SK-N-SH (cell line): ENCODE results near the gene ABCA3. TPM values are rescaled to one million over a fixed set of nuclear protein-coding genes. Genes with fewer than 3 reads are reported as not detected.

Experiments used
- CTCF ChIA-PET: fragments of 300-600, 350-600 bp; formaldehyde crosslinking; extraction: SDS; loops from one replicate; lab custom pipeline; 2021; lab: Yijun Ruan, JAX
- POLR2A ChIA-PET: fragments of 350-600 bp; sonication (Branson Sonifier 250); formaldehyde crosslinking; extraction: SDS; loops from one replicate; lab custom pipeline; 2020; ENCODE audit warnings: antibody characterized with exemption, inconsistent platforms; lab: Yijun Ruan, JAX
- DNase-seq: peaks from one replicate; pipeline ENCODE4 v3.0.0; 2012
- H2AFZ ChIP-seq: fragments of 200-600 bp; sonication (generic); 2 replicates; pipeline ENCODE4 v1.8.1; 2016; ENCODE audit warnings: antibody characterized with exemption, mild to moderate bottlenecking, low read depth
- H3F3A ChIP-seq: fragments of 200-600 bp; sonication (generic); replicated peaks from 2 replicates; pipeline ENCODE3; 2016; ENCODE audit warnings: antibody characterized with exemption, mild to moderate bottlenecking; ENCODE audit not compliant: insufficient read depth
- H3K27ac ChIP-seq, 2 experiments: fragments of 200-500 bp in 1 of 2; fragments of 200-600 bp in 1 of 2; sonication (Bioruptor generic) in 1 of 2; sonication (generic), shearing (Covaris generic) in 1 of 2; 2 replicates each; pipeline versions ENCODE4 v1.5.1 to v1.6.1; 2014 to 2016; ENCODE audit warnings: low read depth in 2 of 2, inconsistent platforms in 1 of 2, low read length in 1 of 2, mild to moderate bottlenecking in 1 of 2, mixed read lengths in 1 of 2
- H3K27me3 ChIP-seq: fragments of 200-600 bp; sonication (generic), shearing (Covaris generic); 2 replicates; pipeline ENCODE4 v1.6.1; 2016; ENCODE audit warnings: mixed run types; ENCODE audit not compliant: insufficient read depth
- H3K36me3 ChIP-seq, 2 experiments: fragments of 200-500 bp in 1 of 2; fragments of 200-600 bp in 1 of 2; sonication (Bioruptor generic) in 1 of 2; sonication (generic) in 1 of 2; replicated peaks in 1 of 2; 2 replicates each; pipeline versions ENCODE3 to v1.5.1; 2014 to 2016; ENCODE audit warnings: low read length in 1 of 2, mild to moderate bottlenecking in 1 of 2; ENCODE audit not compliant: insufficient read depth in 2 of 2, control insufficient read depth in 1 of 2
- H3K4me1 ChIP-seq, 2 experiments: fragments of 200-500 bp in 1 of 2; fragments of 200-600 bp in 1 of 2; sonication (Bioruptor generic) in 1 of 2; sonication (generic), shearing (Covaris generic) in 1 of 2; 2 replicates each; pipeline versions ENCODE4 v1.5.1 to v1.6.1; 2014 to 2016; ENCODE audit warnings: low read depth in 1 of 2, low read length in 1 of 2, mixed run types in 1 of 2; ENCODE audit not compliant: insufficient read depth in 2 of 2, control insufficient read depth in 1 of 2
- H3K4me2 ChIP-seq: fragments of 200-600 bp; sonication (generic), shearing (Covaris generic); 2 replicates; pipeline ENCODE4 v1.6.1; 2017; ENCODE audit warnings: mixed run types
- H3K4me3 ChIP-seq, 2 experiments: fragments of 200-500 bp in 1 of 2; fragments of 200-600 bp in 1 of 2; sonication (Bioruptor generic) in 1 of 2; sonication (generic), shearing (Covaris generic) in 1 of 2; 2 replicates each; pipeline versions ENCODE4 v1.5.1 to v1.8.1; 2014 to 2016; ENCODE audit warnings: low read depth in 2 of 2, inconsistent platforms in 1 of 2, low read length in 1 of 2, mild to moderate bottlenecking in 1 of 2, mixed read lengths in 1 of 2, moderate library complexity in 1 of 2
- H3K79me2 ChIP-seq: fragments of 200-600 bp; sonication (generic); 2 replicates; pipeline ENCODE4 v1.8.1; 2017; ENCODE audit warnings: mild to moderate bottlenecking; ENCODE audit not compliant: insufficient read depth
- H3K9ac ChIP-seq: fragments of 200-600 bp; sonication (generic); 2 replicates; pipeline ENCODE4 v1.6.1; 2017; ENCODE audit warnings: mixed run types
- H3K9me2 ChIP-seq: fragments of 200-600 bp; sonication (generic); 2 replicates; pipeline ENCODE4 v1.6.1; 2017; ENCODE audit warnings: mixed run types
- H3K9me3 ChIP-seq: fragments of 200-600 bp; sonication (generic); 2 replicates; pipeline ENCODE4 v1.6.1; 2017; ENCODE audit warnings: mixed run types, mild to moderate bottlenecking, moderate library complexity
- H4K20me1 ChIP-seq: fragments of 200-600 bp; sonication (generic); 2 replicates; pipeline ENCODE4 v1.6.1; 2017; ENCODE audit warnings: mild to moderate bottlenecking, mixed run types; ENCODE audit not compliant: insufficient read depth
- EZH2phosphoT487 ChIP-seq: fragments of 200-600 bp; sonication (generic); IDR thresholded peaks from 2 replicates; pipeline ENCODE4 v1.6.1; 2017; ENCODE audit warnings: low read depth, mixed run types, mild to moderate bottlenecking, antibody characterized with exemption, moderate library complexity, borderline replicate concordance
- FOXJ3 ChIP-seq: sonication (generic); formaldehyde crosslinking; IDR thresholded peaks from 2 replicates; pipeline ENCODE4 v1.5.1; 2020; ENCODE audit warnings: mild to moderate bottlenecking, missing genetic modification reagents
- GABPA ChIP-seq: IDR thresholded peaks from 2 replicates; pipeline ENCODE4 v1.4.0; 2012; ENCODE audit warnings: low read depth, mild to moderate bottlenecking
- GATA2 ChIP-seq: sonication (generic); formaldehyde crosslinking; IDR thresholded peaks from 2 replicates; pipeline ENCODE4 v1.5.0; 2020; ENCODE audit warnings: mild to moderate bottlenecking, missing genetic modification reagents
- IRF3 ChIP-seq: fragments of 150-350 bp; IDR thresholded peaks from 2 replicates; pipeline ENCODE4 v1.6.1; 2016; ENCODE audit warnings: mild to moderate bottlenecking, low read depth, low read length
- JUND ChIP-seq: IDR thresholded peaks from 2 replicates; pipeline ENCODE4 v1.4.0; 2012
- MXI1 ChIP-seq: IDR thresholded peaks from 2 replicates; pipeline ENCODE4 v1.6.1; 2012; ENCODE audit warnings: mild to moderate bottlenecking, low read depth, low read length, improper control_type of control experiment
- NFIC ChIP-seq: IDR thresholded peaks from 2 replicates; pipeline ENCODE4 v1.4.0; 2012; ENCODE audit warnings: borderline replicate concordance
- POLR2AphosphoS5 ChIP-seq: IDR thresholded peaks from 2 replicates; pipeline ENCODE4 v1.6.1; 2012; ENCODE audit warnings: low read depth, low read length
- RCOR1 ChIP-seq: fragments of 150-350 bp; IDR thresholded peaks from 2 replicates; pipeline ENCODE4 v1.6.1; 2017; ENCODE audit warnings: antibody characterized with exemption, low read length
- RFX5 ChIP-seq: IDR thresholded peaks from 2 replicates; pipeline ENCODE4 v1.6.1; 2012; ENCODE audit warnings: mild to moderate bottlenecking, improper control_type of control experiment, low read length
- SIN3A ChIP-seq: IDR thresholded peaks from 2 replicates; pipeline ENCODE4 v1.6.1; 2012; ENCODE audit warnings: low read depth, mild to moderate bottlenecking, low read length, moderate library complexity, borderline replicate concordance
- SMC3 ChIP-seq: IDR thresholded peaks from 2 replicates; pipeline ENCODE4 v1.6.1; 2012; ENCODE audit warnings: low read depth, low read length, improper control_type of control experiment
- YY1 ChIP-seq: IDR thresholded peaks from 2 replicates; pipeline ENCODE4 v1.4.0; 2012; ENCODE audit warnings: low read depth, mild to moderate bottlenecking
- ZBTB33 ChIP-seq: IDR thresholded peaks from 2 replicates; pipeline ENCODE4 v1.4.0; 2012; ENCODE audit warnings: low read depth, borderline replicate concordance
- WGBS: methylation state at CpG from one replicate; pipeline ENCODE4 v1.1.6; 2017; ENCODE audit warnings: low lambda C conversion rate; 5-methylcytosine and 5-hydroxymethylcytosine counted together
- polyA plus RNA-seq, 3 experiments: library from polyadenylated mRNA; depleted of rRNA; stranded (reverse); fragments of >200 nt; gene quantifications; 2 replicates each; pipeline ENCODE4 v1.2.3, GENCODE V29; 2012

ABCA3 gene
- polyA plus RNA-seq, 1 of the 3 experiments (the other 2 are of a cell fraction) = 9.9 TPM

DNA sequence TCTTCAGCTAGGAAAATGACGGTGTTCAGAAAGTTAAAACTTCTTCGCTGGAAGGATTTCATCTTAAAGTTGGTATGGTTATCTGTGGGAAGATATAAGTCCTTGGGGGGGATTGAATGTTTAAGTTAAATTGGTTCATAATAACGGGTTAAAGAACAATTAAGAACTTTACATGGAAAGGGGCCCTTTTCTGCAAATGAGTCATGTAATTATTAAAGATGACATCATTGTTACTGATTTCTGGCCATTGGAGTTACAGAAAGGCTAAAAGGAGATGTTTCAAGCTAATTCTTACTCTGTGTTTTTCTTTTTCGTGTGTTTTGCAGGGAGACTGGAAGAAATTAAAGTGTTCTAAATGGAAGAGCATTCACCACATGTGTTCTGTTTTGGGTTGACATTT is 20.6 kb upstream of the ABCA3 start:
- H3K27me3 ChIP-seq = no peaks in the 10 kb centered on the region
- 71% methylated on average over 4 of the region's 4 CpGs for WGBS
- H2AFZ ChIP-seq = no peak overlapping the region
- no peaks in the 10 kb centered on the region for H3K36me3 ChIP-seq
- peaks cover 15% of the 10 kb centered on the region for H3F3A ChIP-seq
- H3K27ac ChIP-seq = no peak overlapping the region
- peaks cover 12 to 16% of the 10 kb centered on the region in 2 experiments; a peak in 3 of 4 replicates for H3K4me1 ChIP-seq
- TF ChIP-seq EZH2phosphoT487 = no peak
- no peak for TF ChIP-seq POLR2AphosphoS5
- TF ChIP-seq RCOR1 = no peak
- no peak for TF ChIP-seq FOXJ3 (CRISPR knock-in tag)
- no peak for TF ChIP-seq SIN3A
- TF ChIP-seq SMC3 = no peak
- no peak for TF ChIP-seq JUND
- TF ChIP-seq ZBTB33 = no peak
- TF ChIP-seq RFX5 = no peak
- no peak for TF ChIP-seq GATA2 (CRISPR knock-in tag)
- H3K9me2 ChIP-seq = no peaks in the 10 kb centered on the region
- ChIA-PET POLR2A (no interaction called here), CTCF (interaction anchor here (1.0 to 2.5 kb wide), 4 partner anchors 10 to 69 kb away, joined by 3 to 8 read pairs (median 3); partner anchors contain the start of gene ABCA3)
- 0 out of 2 replicates have a peak, but pooled peaks cover 9% of the 10 kb centered on the region for H3K9me3 ChIP-seq
- no peak for DNase-seq
- H3K4me2 ChIP-seq = no peak overlapping the region
- no peak overlapping the region for H3K4me3 ChIP-seq
- no peak overlapping the region for H3K9ac ChIP-seq
- no peaks in the 10 kb centered on the region for H4K20me1 ChIP-seq
- no peaks in the 10 kb centered on the region for H3K79me2 ChIP-seq

- WGBS = 80% methylated on average over 4 of the region's 4 CpGs
- no peak overlapping the region for H3K4me3 ChIP-seq
- H2AFZ ChIP-seq = no peak overlapping the region
- CTCF ChIA-PET = no interaction called here
- POLR2A ChIA-PET = no interaction called here
- H3K27ac ChIP-seq = no peak overlapping the region
- H3K9me3 ChIP-seq = 0 out of 2 replicates have a peak, but pooled peaks cover 9% of the 10 kb centered on the region
- TF ChIP-seq MXI1 (no peak), EZH2phosphoT487 (no peak), RFX5 (no peak), POLR2AphosphoS5 (no peak), GABPA (no peak), IRF3 (no peak), FOXJ3 (CRISPR knock-in tag) (no peak), YY1 (no peak), NFIC (no peak), RCOR1 (no peak)
- H3K9ac ChIP-seq = no peak overlapping the region
- H3K4me1 ChIP-seq = peaks cover under 1 to 5% of the 10 kb centered on the region in 2 experiments; a peak in 2 of 4 replicates
- H3K36me3 ChIP-seq = no peaks in the 10 kb centered on the region
- H3F3A ChIP-seq = peaks cover 3% of the 10 kb centered on the region
- H3K9me2 ChIP-seq = no peaks in the 10 kb centered on the region
- DNase-seq = no peak
- no peak overlapping the region for H3K4me2 ChIP-seq
- no peaks in the 10 kb centered on the region for H3K27me3 ChIP-seq
- H4K20me1 ChIP-seq = no peaks in the 10 kb centered on the region
- H3K79me2 ChIP-seq = no peaks in the 10 kb centered on the region
Measured at GRCh38 chr16:2359919-2360318, 19.4 kb upstream of the ABCA3 start.
